ENCODE results near the gene DERA. TPM values are rescaled to one million over a fixed set of nuclear protein-coding genes. Genes with fewer than 3 reads are reported as not detected.

The DERA gene
- polyA plus RNA-seq, 3 donors, result 16.2 to 84.2 (median 83.6) TPM

DNA sequence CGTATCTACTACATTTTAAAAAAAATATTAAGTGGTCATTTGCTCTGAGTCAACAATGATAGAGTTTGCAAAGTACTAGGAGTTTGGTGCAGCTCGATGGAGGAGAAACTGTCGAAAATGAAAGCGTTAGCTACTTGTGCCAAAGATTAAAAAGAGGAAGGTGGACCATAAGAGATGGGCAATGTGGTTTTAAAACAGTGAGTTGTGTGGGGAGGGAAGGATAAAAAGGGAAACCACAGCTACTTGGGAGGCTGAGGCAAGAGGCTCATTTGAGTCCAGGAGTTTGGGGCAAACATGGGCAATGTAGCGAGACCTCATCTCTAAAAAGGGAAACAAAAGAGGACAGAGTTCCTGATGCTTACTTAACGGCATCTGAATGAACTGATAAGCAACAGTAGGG is 47.1 kb upstream of the DERA start:
- intact Hi-C loops (cut with micrococcal nuclease), result no loop called here
- WGBS (ENCODE audit: insufficient coverage), result 0% methylated on average over 3 of the region's 6 CpGs
- Histone ChIP-seq H3K27ac (ENCODE audit: low read depth in 1 of 2, low read length in 2 of 2) (no peak overlapping the region), H3K9me3 (replicated peaks in 1 of 2; ENCODE audit: control insufficient read depth in 1 of 2, insufficient read depth in 1 of 2, low read length in 2 of 2) (no peaks in the 10 kb centered on the region), H3K27me3 (ENCODE audit: control insufficient read depth in 2 of 2, insufficient read depth in 2 of 2, low read length in 2 of 2) (no peaks in the 10 kb centered on the region), H3K4me1 (ENCODE audit: control insufficient read depth in 1 of 2, insufficient read depth in 2 of 2, low read length in 2 of 2) (peaks cover 4 to 13% of the 10 kb centered on the region in 2 donors), H3K36me3 (replicated peaks in 1 of 2; ENCODE audit: control insufficient read depth in 1 of 2, insufficient read depth in 2 of 2, low read length in 2 of 2) (no peaks in the 10 kb centered on the region), H2AFZ (ENCODE audit: insufficient read depth, low read depth, low read length, poor library complexity, severe bottlenecking) (peak overlapping the region; percentile 9), H4K20me1 (ENCODE audit: insufficient read depth, low read length) (no peaks in the 10 kb centered on the region), H3K4me2 (replicated peaks; ENCODE audit: extremely low read depth, low read length, poor library complexity, severe bottlenecking) (peak overlapping the region; percentile 32), H3K9ac (ENCODE audit: insufficient read depth, low read length, poor library complexity, severe bottlenecking) (no peak overlapping the region), H3K4me3 (replicated peaks in 1 of 3; ENCODE audit: low read depth in 2 of 3, low read length in 3 of 3) (no peak overlapping the region), H3K79me2 (ENCODE audit: insufficient read depth, low read length) (no peaks in the 10 kb centered on the region)
- Mint-ChIP-seq H3K9me3 (peaks cover 0 to 4% (median 2%) of the 10 kb centered on the region in 7 donors), H3K4me3 (peak overlapping the region in 1 of 2 donors; percentile 48), H3K27me3 (ENCODE audit: low read depth in 3 of 3) (peaks cover 0 to 2% (median 0%) of the 10 kb centered on the region in 3 donors), H3K27ac (peak overlapping the region in 5 of 7 donors; percentile 7 to 79 (median 46)), H3K36me3 (no peaks in the 10 kb centered on the region), H3K4me1 (peaks cover 7% of the 10 kb centered on the region)
- TF ChIP-seq, protein P1, sequence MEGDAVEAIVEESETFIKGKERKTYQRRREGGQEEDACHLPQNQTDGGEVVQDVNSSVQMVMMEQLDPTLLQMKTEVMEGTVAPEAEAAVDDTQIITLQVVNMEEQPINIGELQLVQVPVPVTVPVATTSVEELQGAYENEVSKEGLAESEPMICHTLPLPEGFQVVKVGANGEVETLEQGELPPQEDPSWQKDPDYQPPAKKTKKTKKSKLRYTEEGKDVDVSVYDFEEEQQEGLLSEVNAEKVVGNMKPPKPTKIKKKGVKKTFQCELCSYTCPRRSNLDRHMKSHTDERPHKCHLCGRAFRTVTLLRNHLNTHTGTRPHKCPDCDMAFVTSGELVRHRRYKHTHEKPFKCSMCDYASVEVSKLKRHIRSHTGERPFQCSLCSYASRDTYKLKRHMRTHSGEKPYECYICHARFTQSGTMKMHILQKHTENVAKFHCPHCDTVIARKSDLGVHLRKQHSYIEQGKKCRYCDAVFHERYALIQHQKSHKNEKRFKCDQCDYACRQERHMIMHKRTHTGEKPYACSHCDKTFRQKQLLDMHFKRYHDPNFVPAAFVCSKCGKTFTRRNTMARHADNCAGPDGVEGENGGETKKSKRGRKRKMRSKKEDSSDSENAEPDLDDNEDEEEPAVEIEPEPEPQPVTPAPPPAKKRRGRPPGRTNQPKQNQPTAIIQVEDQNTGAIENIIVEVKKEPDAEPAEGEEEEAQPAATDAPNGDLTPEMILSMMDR (IDR thresholded peaks at IDR 0.05), result no peak
- peak; percentile 46 to 60 (median 56) for DNase-seq

DNA sequence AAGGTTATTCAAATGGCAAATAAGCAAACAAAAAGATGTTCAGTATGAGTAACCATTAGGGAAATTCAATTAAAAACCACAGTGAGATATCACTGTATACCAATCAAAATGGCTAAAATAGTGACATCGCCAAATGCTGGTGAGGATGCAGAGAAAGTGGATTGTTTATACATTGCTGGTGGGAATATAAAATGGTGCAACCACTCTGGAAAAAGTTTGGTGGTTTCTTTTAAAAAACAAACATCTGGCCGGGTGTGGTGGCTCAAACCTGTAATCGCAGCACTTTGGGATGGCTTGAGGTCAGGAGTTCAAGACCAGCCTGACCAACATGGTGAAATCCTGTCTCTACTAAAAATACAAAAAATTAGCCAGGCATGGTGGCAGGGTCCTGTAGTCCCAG is 42.9 kb upstream of the DERA start:
- H3K79me2 ChIP-seq (ENCODE audit: insufficient read depth, low read length), result no peaks in the 10 kb centered on the region
- H3K4me1 Mint-ChIP-seq, result peaks cover 7% of the 10 kb centered on the region
- no peak overlapping the region for H3K27ac Mint-ChIP-seq
- H3K9ac ChIP-seq (ENCODE audit: insufficient read depth, low read length, poor library complexity, severe bottlenecking), result no peak overlapping the region
- no peak overlapping the region for H3K4me2 ChIP-seq (replicated peaks; ENCODE audit: extremely low read depth, low read length, poor library complexity, severe bottlenecking)
- H3K27me3 ChIP-seq (ENCODE audit: control insufficient read depth in 2 of 2, insufficient read depth in 2 of 2, low read length in 2 of 2), result no peaks in the 10 kb centered on the region
- intact Hi-C loops (cut with micrococcal nuclease), result no loop called here
- TF ChIP-seq, protein P1 (IDR thresholded peaks at IDR 0.05), result no peak
- H3K9me3 Mint-ChIP-seq, result peaks cover 0 to 8% (median 4%) of the 10 kb centered on the region in 7 donors
- no peak overlapping the region for H3K4me3 Mint-ChIP-seq
- H2AFZ ChIP-seq (ENCODE audit: insufficient read depth, low read depth, low read length, poor library complexity, severe bottlenecking), result no peak overlapping the region
- no CpG with 5 or more reads among the region's 3 CpGs for WGBS (ENCODE audit: insufficient coverage)
- H3K4me1 ChIP-seq (ENCODE audit: control insufficient read depth in 1 of 2, insufficient read depth in 2 of 2, low read length in 2 of 2), result peaks cover 4 to 13% of the 10 kb centered on the region in 2 donors
- H3K4me3 ChIP-seq (replicated peaks in 1 of 3; ENCODE audit: low read depth in 2 of 3, low read length in 3 of 3), result no peak overlapping the region
- no peaks in the 10 kb centered on the region for H3K9me3 ChIP-seq (replicated peaks in 1 of 2; ENCODE audit: control insufficient read depth in 1 of 2, insufficient read depth in 1 of 2, low read length in 2 of 2)
- H3K36me3 ChIP-seq (replicated peaks in 1 of 2; ENCODE audit: control insufficient read depth in 1 of 2, insufficient read depth in 2 of 2, low read length in 2 of 2), result no peaks in the 10 kb centered on the region
- no peaks in the 10 kb centered on the region for H4K20me1 ChIP-seq (ENCODE audit: insufficient read depth, low read length)
- no peak overlapping the region for H3K27ac ChIP-seq (ENCODE audit: low read depth in 1 of 2, low read length in 2 of 2)
- no peaks in the 10 kb centered on the region for H3K36me3 Mint-ChIP-seq
- DNase-seq, result no peak
- H3K27me3 Mint-ChIP-seq (ENCODE audit: low read depth in 3 of 3), result peaks cover 0 to 2% (median 2%) of the 10 kb centered on the region in 3 donors

Measured in CD14-positive monocyte (primary cell).